ENCODE measurements around the gene PARP1.

- TF ChIP-seq CTCF (IDR thresholded peaks at IDR 0.05; ENCODE audit: low read length) (no peak), EZH2 (IDR thresholded peaks at IDR 0.05; ENCODE audit: borderline replicate concordance, low read length) (no peak)
These were observed 78.7 kb downstream of the PARP1 start for GRCh38 chr1:226329237-226329636.
